KBM-7 (cell line): ENCODE measurements around the gene CDC14A.

Source experiments
- DNase-seq: peaks from one replicate; pipeline ENCODE4 v3.0.0-alpha.2; 2015
- in situ Hi-C: fragments of 300-500 bp; cut with MboI; formaldehyde crosslinking; loops from 2 replicates; pipeline ENCODE4 v1.14.3; 2020; ENCODE audit warnings: low sequenced_read_pairs, low pct_unique_long_range_greater_than_20kb, mixed read lengths

The CDC14A gene

DNA sequence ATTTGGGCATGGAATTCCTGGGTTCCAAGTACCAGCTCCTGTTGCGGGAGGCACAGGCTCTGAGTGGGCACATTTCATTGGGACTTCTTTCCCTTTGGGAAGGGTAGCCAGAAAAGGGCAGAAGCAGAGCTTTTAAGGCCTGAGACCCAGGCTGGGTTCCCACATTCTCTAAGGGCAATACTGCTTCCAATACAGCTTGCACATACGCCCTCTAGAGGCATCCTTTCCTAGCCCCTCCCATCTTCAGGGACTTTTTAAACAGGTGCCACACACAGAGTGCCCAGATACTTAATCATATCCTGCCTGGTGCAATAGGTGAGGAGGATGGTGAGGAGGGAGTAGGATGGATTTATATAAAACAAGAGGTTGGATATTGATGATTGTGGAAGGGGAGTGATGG lies 191.3 kb downstream of the CDC14A start:
- in situ Hi-C loops: no loop called here
- DNase-seq: peak; percentile 51

DNA sequence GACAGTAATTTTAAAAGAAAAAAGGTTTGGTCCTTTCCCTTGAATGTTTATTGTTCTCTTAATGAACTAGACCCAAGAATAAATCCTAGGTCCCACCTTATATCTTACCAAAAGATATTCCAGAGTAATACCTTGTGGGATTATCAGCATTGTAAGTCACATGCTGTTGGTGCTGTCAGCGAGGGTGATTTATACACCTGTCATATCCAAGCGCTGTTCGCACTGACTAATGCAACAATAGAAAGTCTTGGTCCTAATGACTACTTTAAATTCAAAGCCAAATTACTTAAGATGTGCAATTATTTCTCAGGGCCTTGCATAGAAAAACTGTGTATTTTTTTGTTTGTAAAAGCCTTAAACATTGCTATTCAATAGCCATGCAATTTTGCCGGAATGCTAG lies 192.5 kb downstream of the CDC14A start:
- in situ Hi-C loops: no loop called here
- no peak for DNase-seq

DNA sequence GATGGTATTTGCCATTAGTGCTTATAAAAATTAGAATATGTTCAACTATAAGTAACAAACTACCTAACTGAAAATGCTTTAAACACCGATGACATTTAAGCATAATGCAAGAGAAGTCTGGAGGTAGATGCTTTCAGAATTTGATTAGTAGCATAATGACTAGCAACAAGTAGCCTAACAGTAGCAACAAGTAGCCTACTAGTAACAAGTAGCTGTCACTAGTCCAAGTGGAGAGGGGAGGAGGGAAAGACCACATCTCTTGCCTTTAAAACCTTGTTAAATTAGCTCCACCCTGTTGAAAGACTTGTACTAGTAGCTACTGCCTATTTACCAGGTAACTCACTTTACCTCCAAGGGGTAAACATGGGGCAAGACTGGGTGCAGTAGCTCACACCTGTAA lies 193.5 kb downstream of the CDC14A start:
- in situ Hi-C loops: no loop called here
- no peak for DNase-seq

DNA sequence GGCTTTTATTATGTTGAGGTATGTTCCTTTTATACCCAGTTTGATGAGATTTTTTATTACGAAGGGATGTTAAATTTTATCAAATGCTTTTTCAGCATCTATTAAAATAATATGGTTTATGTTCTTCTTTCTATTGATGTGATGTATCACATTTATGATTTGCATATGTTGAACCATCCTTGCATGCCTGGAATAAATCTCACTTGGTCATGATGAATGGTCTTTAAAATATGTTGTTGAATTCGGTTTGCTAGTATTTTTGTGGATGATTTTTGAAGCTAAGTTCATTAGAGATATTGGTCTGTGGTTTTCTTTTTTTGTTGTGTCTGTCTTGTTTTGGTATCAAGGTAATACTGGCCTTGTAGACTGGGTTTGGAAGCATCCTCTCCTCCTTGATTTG lies 199.7 kb downstream of the CDC14A start:
- in situ Hi-C loops: no loop called here
- no peak for DNase-seq

DNA sequence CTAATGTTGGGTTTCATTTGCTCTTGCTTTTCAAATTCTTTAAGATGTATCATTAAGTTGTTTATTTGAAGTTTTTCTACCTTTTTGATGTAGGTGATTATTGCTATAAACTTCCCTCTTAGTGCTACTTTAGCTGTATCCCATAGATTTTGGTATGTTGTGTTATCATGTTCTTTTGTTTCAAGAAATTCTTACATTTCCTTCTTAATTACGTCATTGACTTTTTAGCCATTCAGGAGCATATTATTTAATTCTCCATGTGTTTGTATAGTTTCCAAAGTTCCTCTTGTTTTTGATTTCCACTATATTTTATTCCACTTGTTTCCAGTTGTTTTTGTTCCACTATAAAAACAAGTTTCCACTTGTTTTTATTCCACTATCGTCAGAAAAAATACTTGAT lies 200.6 kb downstream of the CDC14A start:
- DNase-seq: no peak
- in situ Hi-C loops: no loop called here

DNA sequence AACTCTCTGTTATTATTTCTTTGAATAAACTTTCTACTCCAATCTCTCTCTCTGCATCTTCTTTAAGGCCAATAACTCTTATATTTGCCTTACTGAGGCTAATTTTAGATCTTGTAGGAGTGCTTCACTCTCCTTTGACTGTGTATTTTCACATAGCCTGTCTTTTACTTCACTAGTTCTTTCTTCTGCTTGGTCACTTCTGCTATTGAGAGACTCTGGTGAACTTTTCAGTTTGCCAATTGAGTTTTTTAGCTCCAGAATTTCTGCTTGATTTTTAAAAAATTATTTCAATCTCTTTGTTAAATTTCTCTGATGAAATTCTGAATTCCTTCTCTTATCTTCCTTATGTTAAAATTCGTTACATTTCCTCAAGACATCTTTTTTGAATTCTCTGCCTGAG lies 203.9 kb downstream of the CDC14A start:
- in situ Hi-C loops: no loop called here
- no peak for DNase-seq

DNA sequence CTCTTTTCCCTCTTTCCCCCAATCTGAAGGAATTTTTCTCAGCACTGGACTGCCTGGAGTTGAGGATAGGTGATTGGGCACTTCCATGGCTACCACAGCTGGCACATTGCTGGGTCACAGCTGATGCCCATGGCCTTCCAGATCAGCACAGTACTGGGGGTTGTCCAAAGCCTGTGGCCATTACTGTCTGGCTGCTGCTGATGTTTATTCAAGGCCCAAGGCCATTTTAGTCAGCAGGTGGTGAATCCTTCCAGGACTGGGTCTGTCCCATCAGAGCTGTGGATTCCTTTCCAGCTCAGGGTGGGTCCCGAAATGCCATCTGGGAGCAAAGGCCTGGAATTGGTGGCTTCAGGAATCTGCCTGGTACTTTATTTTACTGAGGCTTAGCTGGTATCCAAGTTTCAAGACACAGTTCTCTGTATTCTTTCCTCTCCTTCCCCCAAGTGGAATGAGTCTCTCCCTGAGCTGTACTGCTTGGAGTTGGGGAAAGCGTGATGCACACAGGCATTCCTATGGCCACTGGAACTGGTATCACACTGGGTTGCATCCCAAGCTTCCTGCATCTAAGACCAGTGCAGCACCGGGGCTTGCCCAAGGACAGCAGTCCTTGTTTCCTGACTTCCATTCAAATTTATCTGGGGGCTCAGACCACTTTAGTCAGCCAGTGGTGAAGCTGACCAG lies 204.8 kb downstream of the CDC14A start:
- in situ Hi-C loops: no loop called here
- no peak for DNase-seq

DNA sequence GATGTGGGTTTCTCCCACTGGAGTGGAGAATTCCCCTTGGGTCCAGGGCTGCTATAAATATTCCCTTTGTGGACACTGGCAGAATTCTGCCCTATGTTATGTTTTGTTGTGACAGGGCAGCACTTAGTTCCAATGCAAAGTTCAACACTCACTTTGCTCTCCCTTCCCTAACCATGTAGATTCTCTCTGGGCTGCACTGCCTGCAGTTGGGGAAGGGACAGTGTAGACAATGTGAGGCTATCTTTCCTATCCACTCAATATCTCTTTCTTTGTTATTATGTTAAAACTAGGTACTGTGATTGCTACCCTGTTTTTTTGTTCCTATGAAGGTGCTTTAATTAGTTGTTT lies 205.3 kb downstream of the CDC14A start:
- DNase-seq: no peak
- in situ Hi-C loops: no loop called here

DNA sequence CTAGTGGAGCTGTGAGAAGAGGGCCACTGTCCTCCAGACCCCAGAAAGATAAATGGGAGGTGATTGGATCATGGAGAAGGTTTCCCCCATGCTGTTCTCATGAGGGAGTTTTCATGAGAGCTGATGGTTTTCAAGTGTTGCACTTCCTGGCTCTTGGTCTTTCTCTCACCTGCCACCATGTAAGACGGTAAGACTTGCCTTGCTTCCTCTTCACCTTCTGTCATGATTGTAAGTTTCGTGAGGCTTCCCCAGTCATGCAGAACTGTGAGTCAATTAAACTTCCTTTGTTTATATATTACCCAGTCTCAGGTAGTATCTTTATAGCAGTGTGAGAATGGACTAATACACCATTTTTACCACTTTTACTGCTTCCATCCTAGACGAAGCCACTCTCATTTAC lies 213.2 kb downstream of the CDC14A start:
- no peak for DNase-seq
- in situ Hi-C loops: no loop called here

DNA sequence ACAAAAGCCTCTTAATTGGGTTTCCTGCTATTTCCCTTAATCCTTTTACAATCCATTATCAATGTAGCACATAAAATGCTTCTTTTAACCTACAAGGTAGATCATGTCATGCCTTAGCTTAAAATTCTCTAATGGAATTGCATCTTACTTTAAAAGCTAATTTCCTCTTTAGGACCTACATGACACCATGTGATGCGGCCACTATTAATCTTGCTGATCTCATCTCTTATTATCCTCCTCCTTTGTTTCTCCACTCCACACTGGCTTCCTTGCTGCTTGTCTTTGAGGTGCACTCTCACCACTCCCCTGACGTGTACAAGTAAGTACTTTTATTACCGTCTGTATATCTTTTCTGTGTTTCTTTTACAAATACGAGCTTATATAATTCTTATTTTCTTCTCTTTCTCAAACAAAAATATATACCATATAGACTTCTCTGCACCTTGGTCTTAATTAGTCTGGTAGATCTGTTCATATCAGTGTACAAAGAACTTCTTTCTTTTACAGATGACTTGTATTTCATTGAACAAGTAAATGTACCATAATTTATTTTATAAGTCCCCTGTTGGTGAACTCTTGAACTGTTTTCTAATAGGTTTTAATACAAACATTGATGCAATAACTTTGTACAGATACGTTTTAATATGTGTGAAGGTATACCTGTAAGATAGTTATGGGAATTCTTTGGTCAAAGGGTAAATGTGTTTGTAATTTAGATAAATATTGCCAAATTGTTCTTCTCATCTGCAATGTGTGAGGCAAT lies 213.8 kb downstream of the CDC14A start:
- DNase-seq: no peak
- in situ Hi-C loops: no loop called here

DNA sequence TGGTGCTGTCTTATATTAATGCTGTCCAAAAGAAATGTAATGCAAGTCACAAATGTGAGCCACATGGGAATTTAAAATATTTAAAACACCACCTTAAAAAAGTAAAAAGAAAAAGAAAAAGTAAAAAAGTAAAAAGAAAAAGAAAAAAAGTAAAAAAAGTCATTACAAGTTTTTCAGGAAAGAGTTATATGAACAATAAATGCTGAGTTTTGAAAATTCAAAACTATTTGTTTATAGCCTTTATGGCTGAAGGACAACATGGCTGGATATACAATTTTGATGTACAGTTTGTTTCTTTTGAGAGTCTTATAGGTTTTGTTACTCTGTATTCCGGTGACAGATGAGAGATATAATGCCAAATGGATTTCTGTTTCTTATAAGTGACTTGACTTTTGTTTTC lies 214.8 kb downstream of the CDC14A start:
- in situ Hi-C loops: no loop called here

More for the DNA sequence above, 214.8 kb downstream of the CDC14A start:
- no peak for DNase-seq
